Muscle layer of duodenum (tissue), 2 donors: ENCODE measurements around the gene FNDC3B.

ENCODE experiments used
- H3K27ac ChIP-seq: one replicate; pipeline ENCODE4 v1.7.0; 2013; ENCODE audit warnings: mild to moderate bottlenecking, low read length
- H3K27me3 ChIP-seq: one replicate; pipeline ENCODE4 v1.7.0; 2013; ENCODE audit warnings: low read depth, mild to moderate bottlenecking, control low read depth, low read length
- H3K36me3 ChIP-seq, 2 donors: one replicate each; pipeline ENCODE4 v1.7.0; 2013; ENCODE audit warnings: low read length in 2 of 2, control low read depth in 1 of 2, mild to moderate bottlenecking in 1 of 2; ENCODE audit not compliant: insufficient read depth in 2 of 2, control insufficient read depth in 1 of 2
- H3K4me1 ChIP-seq, 2 donors: one replicate each; pipeline ENCODE4 v1.7.0; 2013; ENCODE audit warnings: low read length in 2 of 2, mild to moderate bottlenecking in 2 of 2, control low read depth in 1 of 2, moderate library complexity in 1 of 2; ENCODE audit not compliant: insufficient read depth in 2 of 2, control insufficient read depth in 1 of 2
- H3K4me3 ChIP-seq, 2 donors: one replicate each; pipeline ENCODE4 v1.7.0; 2013; ENCODE audit warnings: low read length in 2 of 2, low read depth in 1 of 2, mild to moderate bottlenecking in 1 of 2
- H3K9me3 ChIP-seq, 2 donors: one replicate each; pipeline ENCODE4 v1.7.0; 2013; ENCODE audit warnings: low read length in 2 of 2, control low read depth in 1 of 2, mild to moderate bottlenecking in 1 of 2; ENCODE audit not compliant: control insufficient read depth in 1 of 2
- donor health status: healthy.

Gene FNDC3B

DNA sequence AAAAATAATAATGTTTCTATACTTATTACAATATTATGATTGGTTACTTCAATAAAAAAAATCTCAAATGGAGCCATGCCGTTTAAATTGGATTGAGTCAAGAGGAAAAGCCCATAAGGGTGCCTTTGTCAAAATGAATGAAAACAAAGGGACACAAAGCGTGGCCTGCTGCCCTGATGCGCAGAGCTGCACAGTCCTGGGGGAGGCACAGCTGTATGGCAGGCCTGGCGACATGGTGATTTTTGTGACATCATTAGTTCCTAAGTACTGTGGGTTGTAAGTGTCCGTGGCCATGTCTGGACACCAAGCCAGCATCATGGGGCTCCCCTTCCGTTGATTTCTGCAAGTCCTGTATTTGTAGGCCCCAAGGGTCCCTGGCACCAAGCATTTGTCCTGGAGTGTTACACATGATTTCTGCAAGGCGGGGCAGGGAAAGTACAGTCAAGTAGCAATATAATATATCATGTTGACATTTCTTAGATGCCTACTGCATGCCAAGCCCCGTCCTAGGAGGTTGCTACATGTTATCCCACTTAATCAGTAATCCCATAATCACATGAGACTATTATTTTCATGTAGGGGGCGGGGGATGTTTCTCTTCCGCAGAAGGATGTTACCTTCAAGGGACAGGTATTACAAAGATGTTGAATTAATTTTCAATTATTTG lies 349.2 kb downstream of the FNDC3B start:
- Histone ChIP-seq H3K27ac (no peak overlapping the region), H3K27me3 (no peaks in the 10 kb centered on the region), H3K36me3 (peaks cover 0 to 5% of the 10 kb centered on the region in 2 donors), H3K4me1 (peaks cover 0 to 17% of the 10 kb centered on the region in 2 donors), H3K4me3 (no peak overlapping the region), H3K9me3 (no peaks in the 10 kb centered on the region)

DNA sequence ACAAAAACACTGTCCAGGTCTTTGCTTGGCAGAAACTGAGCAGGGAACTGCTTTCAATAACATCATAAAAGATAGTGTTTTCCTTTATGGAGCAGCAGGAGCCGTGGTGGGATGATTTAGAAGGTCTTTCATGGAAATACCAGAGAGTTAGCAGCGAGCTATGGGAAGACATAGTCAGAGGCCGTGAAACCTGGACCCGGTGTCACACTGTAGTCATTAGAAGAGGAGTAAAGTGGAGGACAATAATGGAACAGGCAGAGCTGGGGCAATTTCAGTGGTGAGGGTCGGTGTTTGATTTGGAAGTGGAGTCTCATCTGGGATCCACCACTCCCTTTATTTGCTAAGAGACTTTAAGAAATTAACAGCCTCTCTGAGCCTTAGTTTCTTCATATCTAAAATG lies 351.4 kb downstream of the FNDC3B start:
- Histone ChIP-seq H3K9me3 (no peaks in the 10 kb centered on the region), H3K27ac (no peak overlapping the region), H3K36me3 (peaks cover 3 to 8% of the 10 kb centered on the region in 2 donors), H3K4me1 (peaks cover 0 to 12% of the 10 kb centered on the region in 2 donors), H3K27me3 (no peaks in the 10 kb centered on the region), H3K4me3 (no peak overlapping the region)

- Histone ChIP-seq H3K4me1 (peaks cover 0 to 12% of the 10 kb centered on the region in 2 donors), H3K9me3 (no peaks in the 10 kb centered on the region)
Observed at GRCh38 chr3:172391592-172392302, 352.4 kb downstream of the FNDC3B start.

GRCh38 chr3:172394692-172395091 lies 355.3 kb downstream of the FNDC3B start:
- peaks cover 0 to 12% of the 10 kb centered on the region in 2 donors for H3K4me1 ChIP-seq
- H3K9me3 ChIP-seq, result no peaks in the 10 kb centered on the region
- H3K27me3 ChIP-seq, result no peaks in the 10 kb centered on the region
- H3K27ac ChIP-seq, result no peak overlapping the region
- H3K4me3 ChIP-seq, result no peak overlapping the region
- H3K36me3 ChIP-seq, result peaks cover 10 to 23% of the 10 kb centered on the region in 2 donors

More at GRCh38 chr3:172391592-172392302, 352.4 kb downstream of the FNDC3B start:
- H3K27me3 ChIP-seq, result no peaks in the 10 kb centered on the region
- no peak overlapping the region for H3K27ac ChIP-seq
- H3K4me3 ChIP-seq, result no peak overlapping the region
- H3K36me3 ChIP-seq, result peaks cover 8% of the 10 kb centered on the region in 2 donors

GRCh38 chr3:172396400-172396799 lies 357.0 kb downstream of the FNDC3B start:
- Histone ChIP-seq H3K27me3 (no peaks in the 10 kb centered on the region), H3K4me1 (peaks cover 0 to 10% of the 10 kb centered on the region in 2 donors), H3K27ac (no peak overlapping the region), H3K9me3 (no peaks in the 10 kb centered on the region), H3K4me3 (no peak overlapping the region), H3K36me3 (peaks cover 10 to 26% of the 10 kb centered on the region in 2 donors)

GRCh38 chr3:172397716-172398405 lies 358.5 kb downstream of the FNDC3B start:
- H3K4me1 ChIP-seq, result no peaks in the 10 kb centered on the region
- no peak overlapping the region for H3K4me3 ChIP-seq
- H3K27ac ChIP-seq, result no peak overlapping the region
- H3K27me3 ChIP-seq, result no peaks in the 10 kb centered on the region
- H3K9me3 ChIP-seq, result no peaks in the 10 kb centered on the region
- peaks cover 10 to 35% of the 10 kb centered on the region in 2 donors for H3K36me3 ChIP-seq

GRCh38 chr3:172398484-172398883 lies 359.1 kb downstream of the FNDC3B start:
- H3K27me3 ChIP-seq, result no peaks in the 10 kb centered on the region
- H3K36me3 ChIP-seq, result peaks cover 10 to 35% of the 10 kb centered on the region in 2 donors

GRCh38 chr3:172402090-172402489 lies 362.7 kb downstream of the FNDC3B start:
- Histone ChIP-seq H3K27me3 (no peaks in the 10 kb centered on the region), H3K4me3 (no peak overlapping the region), H3K36me3 (peaks cover 3 to 24% of the 10 kb centered on the region in 2 donors), H3K27ac (no peak overlapping the region), H3K4me1 (no peaks in the 10 kb centered on the region), H3K9me3 (no peaks in the 10 kb centered on the region)

More at GRCh38 chr3:172398484-172398883, 359.1 kb downstream of the FNDC3B start:
- no peak overlapping the region for H3K4me3 ChIP-seq
- no peak overlapping the region for H3K27ac ChIP-seq
- H3K9me3 ChIP-seq, result no peaks in the 10 kb centered on the region
- H3K4me1 ChIP-seq, result no peaks in the 10 kb centered on the region

- H3K9me3 ChIP-seq, result no peaks in the 10 kb centered on the region
- peaks cover 0 to 19% of the 10 kb centered on the region in 2 donors for H3K36me3 ChIP-seq
- H3K27ac ChIP-seq, result no peak overlapping the region
Observed at GRCh38 chr3:172402892-172403643, 363.7 kb downstream of the FNDC3B start.

DNA sequence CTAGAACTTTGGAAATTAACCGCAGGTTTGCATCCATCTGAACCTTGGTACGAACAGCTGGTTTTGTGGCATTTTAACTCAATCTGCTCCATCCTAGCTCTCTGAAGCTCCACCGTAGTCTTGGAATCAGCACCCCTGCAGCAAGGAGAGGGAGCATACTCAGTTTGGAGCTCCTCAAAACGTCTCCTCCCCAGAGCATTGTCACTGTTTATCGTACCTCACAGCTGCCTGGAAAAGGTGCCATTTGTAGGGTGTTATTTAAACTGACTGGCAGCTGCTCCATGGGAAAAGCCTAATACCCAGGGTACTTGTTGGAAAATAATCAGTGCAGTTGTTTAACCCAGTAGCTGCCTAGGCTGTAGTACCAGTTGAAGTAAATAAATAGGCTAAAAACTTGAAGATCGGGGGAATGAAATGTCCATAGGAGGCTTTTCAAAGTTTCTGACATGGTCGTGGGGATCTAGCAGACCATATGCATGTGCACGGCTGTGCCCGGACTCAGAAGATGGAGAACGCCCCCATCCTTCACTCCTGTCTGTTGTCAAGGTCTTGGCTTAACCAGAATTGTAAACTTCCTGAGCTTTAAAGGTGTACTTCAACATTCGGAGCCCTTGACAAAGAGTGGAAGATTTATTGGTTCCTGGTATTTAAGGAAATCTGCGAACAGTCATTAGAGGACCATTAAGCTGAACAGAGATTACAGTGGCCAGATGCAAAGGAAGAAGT lies 365.0 kb downstream of the FNDC3B start:
- H3K27me3 ChIP-seq, result no peaks in the 10 kb centered on the region
- no peaks in the 10 kb centered on the region for H3K4me1 ChIP-seq
- peaks cover 0 to 12% of the 10 kb centered on the region in 2 donors for H3K36me3 ChIP-seq
- H3K27ac ChIP-seq, result no peak overlapping the region
- H3K9me3 ChIP-seq, result no peaks in the 10 kb centered on the region
- H3K4me3 ChIP-seq, result no peak overlapping the region

More at GRCh38 chr3:172402892-172403643, 363.7 kb downstream of the FNDC3B start:
- no peak overlapping the region for H3K4me3 ChIP-seq
- H3K4me1 ChIP-seq, result no peaks in the 10 kb centered on the region
- H3K27me3 ChIP-seq, result no peaks in the 10 kb centered on the region
